GM12873 (cell line): ENCODE results near the gene MEF2B.
A peak's percentile ranks its signal among the peaks of the same experiment; 100 is the strongest.

Experiments used
- TF ChIP-seq, protein P1 (sequence below): IDR thresholded peaks from 2 replicates; pipeline ENCODE4 v1.5.1; 2012; ENCODE audit warnings: low read depth, mild to moderate bottlenecking, moderate library complexity, low read length, control low read depth; ENCODE audit not compliant: insufficient read depth; ENCODE audit errors: missing control alignments

MEF2B gene

DNA sequence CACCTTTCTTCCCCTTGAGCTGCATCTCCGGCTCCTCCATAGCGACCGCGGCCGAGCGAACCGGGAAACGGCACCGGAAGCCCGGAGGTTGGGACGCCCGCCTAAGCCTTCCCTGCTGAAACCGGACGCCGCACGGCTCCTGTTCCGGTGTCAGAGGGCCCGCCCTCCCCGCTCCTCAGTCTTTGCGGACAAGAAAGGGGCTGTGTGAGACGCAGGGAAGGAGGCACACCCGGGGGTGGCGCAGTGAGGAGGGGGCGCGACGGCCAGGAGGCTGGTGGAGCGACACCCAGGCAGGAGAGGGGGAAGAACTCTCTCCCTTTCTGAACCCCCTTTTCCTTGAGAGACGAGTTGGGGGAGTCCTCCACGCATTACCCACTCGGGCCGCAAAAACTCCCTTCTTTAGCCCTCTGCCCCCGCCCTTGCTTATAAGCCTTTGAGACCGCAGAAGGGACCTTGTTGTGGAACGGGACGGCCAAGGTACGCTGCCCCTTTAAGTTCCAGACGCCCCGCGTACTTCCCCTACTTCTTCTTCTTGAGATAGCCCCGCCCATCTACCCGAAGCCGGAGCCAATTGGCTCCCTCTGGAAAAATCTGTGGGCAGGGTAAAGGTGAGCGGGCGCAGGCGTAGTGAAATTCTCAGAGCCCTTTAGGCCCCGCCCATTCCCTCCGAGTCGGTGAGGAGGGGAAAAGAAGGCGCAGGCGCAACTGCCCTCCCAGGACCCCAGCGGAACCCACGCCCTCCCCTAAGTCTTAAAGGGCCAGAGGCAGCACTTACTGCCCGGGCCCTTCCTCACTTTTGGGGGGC lies 22.2 kb upstream of the MEF2B start, which contains the start of the genes BORCS8 and RFXANK:
BORCS8 (minus strand) TSS at position 75 of the 805 bp plus-strand sequence; CDS start at position 40, 35 bp downstream.
RFXANK (plus strand) TSS at position 181 of the 805 bp plus-strand sequence. CDS start 1,689 bp downstream, outside the sequence.
- TF ChIP-seq, protein P1, sequence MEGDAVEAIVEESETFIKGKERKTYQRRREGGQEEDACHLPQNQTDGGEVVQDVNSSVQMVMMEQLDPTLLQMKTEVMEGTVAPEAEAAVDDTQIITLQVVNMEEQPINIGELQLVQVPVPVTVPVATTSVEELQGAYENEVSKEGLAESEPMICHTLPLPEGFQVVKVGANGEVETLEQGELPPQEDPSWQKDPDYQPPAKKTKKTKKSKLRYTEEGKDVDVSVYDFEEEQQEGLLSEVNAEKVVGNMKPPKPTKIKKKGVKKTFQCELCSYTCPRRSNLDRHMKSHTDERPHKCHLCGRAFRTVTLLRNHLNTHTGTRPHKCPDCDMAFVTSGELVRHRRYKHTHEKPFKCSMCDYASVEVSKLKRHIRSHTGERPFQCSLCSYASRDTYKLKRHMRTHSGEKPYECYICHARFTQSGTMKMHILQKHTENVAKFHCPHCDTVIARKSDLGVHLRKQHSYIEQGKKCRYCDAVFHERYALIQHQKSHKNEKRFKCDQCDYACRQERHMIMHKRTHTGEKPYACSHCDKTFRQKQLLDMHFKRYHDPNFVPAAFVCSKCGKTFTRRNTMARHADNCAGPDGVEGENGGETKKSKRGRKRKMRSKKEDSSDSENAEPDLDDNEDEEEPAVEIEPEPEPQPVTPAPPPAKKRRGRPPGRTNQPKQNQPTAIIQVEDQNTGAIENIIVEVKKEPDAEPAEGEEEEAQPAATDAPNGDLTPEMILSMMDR, result no peak

- TF ChIP-seq, protein P1, result no peak
These were observed 21.7 kb upstream of the MEF2B start for GRCh38 chr19:19191768-19192077.

GRCh38 chr19:19186742-19187141 lies 16.7 kb upstream of the MEF2B start:
- TF ChIP-seq, protein P1, result no peak

DNA sequence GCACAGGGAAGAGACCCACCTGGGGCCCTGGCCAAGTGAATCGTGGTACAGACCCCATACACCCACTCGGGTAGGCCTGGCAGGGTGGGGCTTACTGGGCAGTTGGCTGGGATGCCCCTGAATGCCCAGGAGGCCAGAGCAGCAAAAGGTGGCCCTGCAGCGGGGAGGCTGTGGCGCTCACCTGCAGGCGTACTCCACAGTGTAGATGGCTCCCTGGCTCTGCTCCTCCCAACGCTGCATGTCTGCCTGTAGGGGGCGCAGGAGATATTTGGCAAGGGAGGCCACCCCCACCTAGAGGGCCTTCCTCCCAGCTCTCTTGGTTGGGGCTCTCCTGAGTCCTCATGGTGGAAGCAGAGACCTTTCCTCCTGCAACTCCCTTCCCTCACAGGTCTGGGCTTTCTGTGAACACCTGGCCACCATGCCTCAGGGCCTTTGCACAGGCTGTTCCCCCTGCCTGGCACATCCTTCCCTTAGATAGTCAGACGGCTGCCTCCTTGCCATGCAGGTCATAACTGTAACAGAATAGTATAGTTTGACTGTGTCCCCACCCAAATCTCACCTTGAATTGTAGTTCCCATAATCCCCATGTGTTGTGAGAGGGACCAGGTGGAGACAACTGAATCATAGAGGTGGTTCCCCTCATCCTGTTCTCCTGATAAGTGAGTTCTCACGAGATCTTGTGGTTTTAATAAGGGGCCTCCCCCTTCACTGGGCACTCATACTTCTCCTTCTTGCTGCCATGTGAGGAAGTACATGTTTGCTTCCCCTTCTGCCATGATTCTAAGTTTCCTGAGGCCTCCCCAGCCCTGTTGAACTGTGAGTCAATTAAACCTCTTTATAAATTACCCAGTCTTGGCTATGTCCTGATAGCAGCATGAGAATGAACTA lies 16.0 kb upstream of the MEF2B start:
- TF ChIP-seq, protein P1, result peak; percentile 86

DNA sequence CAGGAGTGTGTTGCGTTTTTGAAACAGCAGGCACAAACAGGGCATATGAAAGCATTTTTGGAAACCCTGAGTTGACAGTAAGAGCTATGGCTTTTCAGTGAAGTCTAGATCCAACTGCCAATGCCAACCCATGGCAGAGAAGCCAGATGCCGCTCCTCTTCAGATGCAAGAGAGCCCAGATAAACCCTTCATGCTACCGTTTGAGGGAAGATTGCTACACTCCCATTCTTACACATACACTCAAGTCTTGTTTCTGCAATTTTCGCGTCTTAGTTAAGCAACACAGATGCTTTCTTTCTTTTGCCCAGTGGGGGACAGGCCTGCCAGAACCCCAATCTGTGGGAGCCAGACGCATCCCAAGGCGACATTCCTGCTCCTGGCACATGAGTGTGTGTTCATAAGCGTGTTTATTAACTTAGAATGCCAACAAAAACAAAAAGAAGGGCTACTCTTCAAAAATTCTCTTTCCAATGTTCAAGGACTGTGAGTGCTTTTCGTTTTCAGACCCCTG lies 11.5 kb upstream of the MEF2B start:
- TF ChIP-seq, protein P1, result no peak

DNA sequence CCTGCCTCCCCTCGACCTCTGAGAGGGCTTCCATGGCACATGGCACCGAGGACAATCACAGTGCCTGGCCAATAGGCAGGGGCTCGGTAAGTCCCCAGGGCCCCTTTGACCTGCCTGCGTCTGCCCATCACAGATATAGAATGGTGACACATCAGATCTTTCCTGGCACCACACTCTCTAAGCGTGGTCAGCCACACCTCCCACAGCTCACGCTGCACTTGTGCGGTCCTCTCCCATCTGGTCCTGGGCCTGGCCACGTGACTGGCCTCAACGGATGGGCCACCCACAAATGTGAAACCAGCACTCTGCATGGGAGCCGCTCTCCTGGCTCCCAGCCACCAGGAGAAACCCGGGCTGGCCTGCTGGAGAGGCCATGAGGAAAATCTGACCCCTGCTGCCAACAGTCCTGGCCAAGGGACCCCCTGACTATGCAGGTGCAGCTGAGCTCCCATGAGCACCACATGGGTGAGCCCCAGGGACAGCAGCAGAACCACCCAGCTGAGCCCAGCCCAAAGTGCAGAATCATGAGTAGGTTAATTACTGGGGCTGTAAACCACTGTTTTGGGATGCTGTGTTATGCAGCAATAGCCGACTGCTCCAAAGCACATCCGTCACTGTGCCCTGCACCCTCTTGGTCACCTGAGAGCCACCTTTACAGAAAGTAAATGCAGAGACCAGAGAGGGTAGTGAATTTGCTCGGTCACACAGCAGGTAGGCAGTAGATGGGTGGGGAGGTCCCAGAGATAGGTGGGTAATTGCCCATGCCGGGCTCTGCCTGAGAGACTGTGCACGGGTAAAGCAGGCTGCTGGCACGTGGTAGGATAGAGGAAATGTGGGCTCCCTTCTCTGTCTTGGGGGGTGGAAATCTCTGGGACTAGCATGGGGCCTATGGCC lies 9.7 kb upstream of the MEF2B start:
- TF ChIP-seq, protein P1, result no peak
